Medulla oblongata (tissue), 1 donor: ENCODE data around the gene RRAGD.

Experiments
- DNase-seq: peaks from one replicate; pipeline ENCODE4 v3.0.0-alpha.2; 2015; ENCODE audit errors: extremely low spot score

The RRAGD gene

DNA sequence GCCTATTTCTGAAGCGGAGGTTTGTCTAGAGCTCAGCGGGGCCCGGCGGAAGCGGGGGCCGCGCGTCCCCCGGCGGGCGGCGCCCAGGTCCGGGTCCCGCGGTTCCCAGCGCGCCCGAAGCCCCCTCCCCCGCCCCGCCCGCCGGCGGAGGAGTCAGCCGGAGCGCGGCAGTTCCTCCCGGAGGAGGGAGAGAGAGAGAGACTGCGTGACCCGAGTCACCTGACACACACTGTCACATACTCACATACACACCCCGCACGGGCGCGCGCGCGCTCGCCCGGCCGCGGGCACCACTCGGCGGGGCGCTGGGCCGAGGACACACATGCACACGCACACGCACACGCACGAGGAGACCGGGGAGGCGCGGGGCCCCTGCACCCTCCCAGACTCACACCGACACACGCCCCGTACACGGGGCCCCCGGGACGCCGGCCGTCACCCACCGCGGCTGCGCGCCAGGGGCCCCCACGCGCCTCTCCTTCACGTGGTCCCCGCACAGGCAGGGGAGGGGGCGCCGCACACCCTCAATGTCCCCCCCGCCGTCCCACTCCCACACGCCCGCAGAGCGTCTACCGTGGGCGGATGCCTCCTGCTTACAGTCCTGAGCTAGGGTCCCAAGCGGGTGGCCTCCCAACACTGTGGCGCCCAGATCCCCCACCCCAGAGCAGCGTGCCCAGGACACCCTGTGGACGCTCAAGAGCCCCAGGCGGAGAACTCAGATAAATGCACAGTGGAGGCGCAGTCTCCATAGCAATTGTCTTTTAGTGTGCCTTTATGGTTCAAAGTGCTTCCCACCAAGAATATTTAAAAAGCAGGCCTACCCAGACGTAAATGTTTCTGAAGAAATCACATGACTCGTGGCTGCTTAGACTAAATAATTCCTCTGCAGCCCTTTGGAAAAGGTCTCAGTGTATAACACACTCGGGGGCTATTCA, at the start of gene RRAGD:
Gene RRAGD (minus strand): TSS at position 203 of the 935 bp plus-strand sequence. CDS start 280 bp downstream, outside the sequence.
- peak; percentile 84 for DNase-seq

DNA sequence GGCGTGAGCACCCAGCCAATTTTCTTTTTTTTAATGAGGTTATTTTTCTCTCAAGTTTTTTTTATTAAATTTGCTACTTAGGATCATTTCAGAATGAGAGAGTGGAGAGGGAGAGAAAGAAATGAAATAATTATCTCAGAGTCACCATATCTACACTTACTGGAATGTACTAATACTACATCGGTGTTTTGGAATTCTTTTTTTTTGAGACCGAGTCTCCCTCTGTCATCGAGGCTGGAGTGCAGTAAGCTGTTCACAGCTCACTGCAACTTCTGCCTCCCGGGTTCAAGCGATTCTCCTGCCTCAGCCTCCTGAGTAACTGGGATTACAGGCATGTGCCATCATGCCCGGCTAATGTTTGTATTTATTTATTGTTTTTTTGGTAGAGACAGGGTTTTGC, 48.6 kb upstream of the RRAGD start:
- DNase-seq = no peak

DNA sequence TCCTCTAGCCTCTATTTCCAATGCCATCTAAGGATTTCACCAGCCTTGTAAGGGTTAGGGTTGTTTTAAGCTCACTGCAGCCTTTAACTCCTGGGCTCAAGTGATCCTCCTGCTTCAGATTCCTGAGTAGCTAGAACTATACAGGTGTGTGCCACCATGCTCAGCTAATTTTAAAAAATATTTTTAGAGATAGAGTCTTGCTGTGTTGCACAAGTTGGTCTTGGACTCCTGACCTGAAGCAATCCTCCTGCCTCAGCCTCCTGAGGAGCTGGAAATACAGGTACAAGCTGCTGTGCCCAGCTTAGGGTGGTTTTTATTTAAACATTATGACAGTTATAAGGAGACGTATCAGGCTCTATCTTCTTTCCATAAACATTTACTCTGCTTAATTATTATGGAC, 47.4 kb upstream of the RRAGD start:
- DNase-seq = no peak

DNA sequence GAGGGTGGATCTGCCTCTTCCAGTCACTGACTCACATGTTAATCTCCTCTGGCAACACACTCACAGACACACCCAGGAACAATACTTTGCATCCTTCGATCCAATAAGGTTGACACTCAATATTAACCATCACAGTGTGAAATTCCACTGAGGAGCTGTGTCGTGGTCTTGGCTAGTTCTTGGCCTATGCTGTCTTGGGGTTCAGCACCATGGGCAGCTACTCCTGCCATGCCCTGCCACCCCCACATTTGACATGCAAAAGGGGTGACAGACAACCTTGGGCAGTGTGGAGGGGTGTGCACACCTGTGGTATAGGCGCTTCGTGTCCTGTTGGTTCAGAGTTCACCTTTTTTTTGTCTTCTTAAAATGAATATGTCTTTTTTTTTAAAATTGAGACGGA, 46.6 kb upstream of the RRAGD start:
- DNase-seq = no peak

- no peak for DNase-seq
Measured at GRCh38 chr6:89454300-89454699, 42.2 kb upstream of the RRAGD start.

- DNase-seq = no peak
Measured at GRCh38 chr6:89452281-89452680, 40.2 kb upstream of the RRAGD start.

- no peak for DNase-seq
Measured at GRCh38 chr6:89449193-89449592, 37.1 kb upstream of the RRAGD start.

- DNase-seq = no peak
Measured at GRCh38 chr6:89443658-89444057, 31.6 kb upstream of the RRAGD start.

- no peak for DNase-seq
Measured at GRCh38 chr6:89440200-89440599, 28.1 kb upstream of the RRAGD start.

DNA sequence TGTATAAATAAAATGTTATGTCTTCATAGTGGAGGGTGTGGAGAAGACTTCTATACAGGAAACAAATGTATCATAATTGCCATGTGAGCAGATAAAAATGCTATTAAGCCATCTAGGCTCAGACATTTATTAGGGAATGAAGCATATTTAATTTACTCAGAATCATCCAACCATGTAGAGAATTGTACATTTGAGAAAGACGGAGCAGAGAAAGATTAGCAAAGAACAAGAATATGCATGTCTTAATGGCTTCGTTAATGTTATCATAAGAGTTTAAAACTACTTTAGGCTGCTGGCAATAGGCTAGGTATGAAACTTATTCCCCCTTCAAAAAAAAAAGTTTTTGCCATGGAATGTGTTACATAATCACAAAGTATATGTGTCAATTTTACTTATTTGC, 26.9 kb upstream of the RRAGD start:
- DNase-seq = no peak

- no peak for DNase-seq
Measured at GRCh38 chr6:89438248-89438647, 26.2 kb upstream of the RRAGD start.

DNA sequence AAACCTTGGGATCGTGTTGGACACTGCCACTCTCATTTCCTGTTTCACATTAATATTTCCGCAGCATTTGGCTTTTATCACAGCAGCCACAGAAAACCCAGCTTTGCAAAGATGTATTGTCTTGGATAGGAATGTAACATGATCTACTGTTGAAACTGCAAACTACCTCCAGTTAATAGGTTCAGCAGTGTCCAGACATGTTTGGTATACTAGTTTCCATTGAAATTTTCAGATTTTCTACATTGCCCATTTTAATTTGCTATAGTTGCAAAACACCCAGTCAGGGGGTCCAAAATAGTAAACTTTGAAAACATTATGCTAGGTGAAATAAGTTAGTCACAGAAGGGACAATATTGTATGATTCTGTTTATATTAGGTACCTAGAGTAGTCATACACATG, 24.2 kb upstream of the RRAGD start:
- DNase-seq = no peak

GRCh38 chr6:89434954-89435353, 22.9 kb upstream of the RRAGD start:
- DNase-seq = no peak

GRCh38 chr6:89434150-89434499, 22.1 kb upstream of the RRAGD start:
- no peak for DNase-seq

GRCh38 chr6:89433252-89434149, 21.4 kb upstream of the RRAGD start:
- peak; percentile 66 for DNase-seq

- peak; percentile 72 for DNase-seq
Measured at GRCh38 chr6:89432875-89433251, 20.8 kb upstream of the RRAGD start, which contains the start of gene ANKRD6. ANKRD6 (plus strand) TSS chr6:89433152; CDS start chr6:89566977, 133,825 bp downstream.

- DNase-seq = peak; percentile 68
Measured at GRCh38 chr6:89430201-89430962, 18.3 kb upstream of the RRAGD start.

DNA sequence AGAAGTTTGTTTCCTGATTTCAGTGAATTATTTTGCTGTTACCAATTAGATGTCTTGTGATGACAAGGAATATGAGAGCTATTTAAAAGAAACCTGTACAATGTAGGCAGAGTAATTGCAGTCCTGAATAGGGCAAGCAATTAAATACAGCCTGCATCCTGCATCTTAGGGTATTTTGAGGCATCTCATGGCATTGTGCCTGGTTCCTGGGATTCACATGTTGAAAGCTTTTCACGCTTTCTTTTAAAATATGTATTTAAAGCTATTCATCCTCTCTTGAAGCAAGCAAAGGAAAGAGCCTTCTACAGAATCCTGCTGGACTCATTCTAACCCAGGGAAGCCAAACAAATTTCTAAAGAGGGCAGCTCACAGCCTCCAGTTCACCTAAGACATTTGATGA, 4.7 kb upstream of the RRAGD start:
- no peak for DNase-seq

DNA sequence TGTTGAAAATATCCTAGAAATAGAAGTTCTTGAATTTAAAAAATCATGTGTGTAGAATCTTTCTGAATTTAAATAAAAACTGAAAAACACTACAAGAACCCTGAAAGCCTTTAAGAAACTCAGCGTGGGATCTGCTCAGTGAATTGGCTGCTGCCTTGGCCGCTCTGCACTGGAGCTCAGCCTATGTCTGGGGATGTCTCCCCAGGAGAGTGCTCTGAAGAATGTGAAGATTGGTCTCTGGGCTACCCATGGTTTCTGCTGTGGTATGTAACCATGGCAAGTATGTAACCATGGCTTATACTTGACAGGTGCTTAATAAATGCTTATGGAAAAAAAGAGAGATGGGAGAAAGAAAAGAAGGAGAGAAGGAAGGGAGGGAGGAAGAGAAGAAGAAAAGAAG, 3.1 kb upstream of the RRAGD start:
- DNase-seq = no peak

DNA sequence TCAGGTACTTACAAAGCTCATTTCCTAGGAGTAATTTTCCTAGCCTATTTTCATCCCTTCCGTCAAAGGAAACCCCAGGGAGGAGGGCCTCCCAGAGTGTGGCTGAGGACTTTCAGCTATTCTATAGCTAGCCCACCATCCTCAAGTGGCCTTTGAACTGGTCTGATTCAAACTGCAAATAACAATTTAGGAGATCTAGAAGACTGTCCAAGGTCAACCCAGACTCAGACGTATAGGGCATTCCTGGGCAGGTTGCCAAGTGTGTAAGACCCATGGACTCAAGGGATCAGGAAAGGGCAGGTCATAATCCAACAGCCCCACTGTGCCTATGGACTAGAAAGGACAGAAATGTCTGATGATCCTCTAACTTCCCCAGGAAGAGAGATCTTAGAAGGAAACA, 2.1 kb upstream of the RRAGD start:
- no peak for DNase-seq

DNA sequence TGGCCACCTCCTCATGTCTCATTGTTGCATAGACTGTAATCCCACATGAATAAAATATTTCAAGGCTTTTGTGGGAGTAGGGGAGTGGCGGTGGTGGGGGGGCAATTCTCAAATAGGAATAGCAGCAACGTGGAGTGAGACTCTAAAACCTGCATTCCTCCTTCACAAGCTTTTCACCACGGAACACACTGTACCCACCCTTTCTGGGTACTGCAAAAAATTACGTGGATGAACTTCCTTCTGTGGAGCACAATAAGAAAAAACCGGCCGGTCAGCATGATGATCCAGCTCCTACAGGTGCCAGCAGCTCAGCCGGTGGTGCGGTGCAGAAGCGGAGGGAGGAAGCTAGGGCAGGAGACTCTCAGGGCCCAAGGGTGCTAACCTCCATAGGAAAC, 930 bp upstream of the RRAGD start:
- no peak for DNase-seq
